Choroid plexus epithelial cell (primary cell): ENCODE measurements around the gene CYP27C1.

Source experiments
- DNase-seq: peaks from one replicate; pipeline ENCODE4 v3.0.0-alpha.2; 2010; ENCODE audit warnings: low read depth
- H3K4me3 ChIP-seq: 2 replicates; pipeline ENCODE4 v1.5.1; 2011; ENCODE audit warnings: low read depth, mild to moderate bottlenecking, control low read depth, low read length, moderate library complexity
- CTCF ChIP-seq: conservative IDR thresholded peaks from 2 replicates; pipeline ENCODE4 v1.5.1; 2011; ENCODE audit warnings: low read depth, mild to moderate bottlenecking, control low read depth, inconsistent platforms, low read length, moderate library complexity

CYP27C1 gene

DNA sequence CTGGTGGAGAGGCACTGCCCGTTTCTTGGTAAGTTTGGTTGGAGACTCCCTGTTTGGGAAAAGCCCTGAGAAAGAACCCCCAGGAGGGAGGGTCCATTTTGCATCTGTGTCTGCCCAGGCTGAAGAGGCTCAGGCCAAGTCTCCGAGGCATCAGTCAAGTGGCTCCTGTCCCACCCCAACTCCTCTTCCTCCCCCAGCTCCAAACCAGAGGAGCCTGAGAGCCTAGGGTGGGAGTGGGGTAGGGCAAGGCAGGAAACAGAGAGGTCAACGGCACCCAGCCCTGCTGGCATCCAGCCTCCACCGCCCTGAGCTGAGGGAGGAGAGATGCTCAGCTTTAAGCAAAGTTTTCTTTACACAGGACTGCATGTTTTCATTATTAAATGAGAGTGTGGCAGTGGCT lies 38.2 kb downstream of the CYP27C1 start:
- DNase-seq, result no peak
- no peak overlapping the region for H3K4me3 ChIP-seq
- TF ChIP-seq CTCF, result no peak

- DNase-seq, result peak; percentile 34
- TF ChIP-seq CTCF, result no peak
- H3K4me3 ChIP-seq, result no peak overlapping the region
Measured at GRCh38 chr2:127179766-127180165, 40.3 kb downstream of the CYP27C1 start.

- no peak for TF ChIP-seq CTCF
- H3K4me3 ChIP-seq, result no peak overlapping the region
- no peak for DNase-seq
Measured at GRCh38 chr2:127177617-127178263, 42.4 kb downstream of the CYP27C1 start.

- TF ChIP-seq CTCF, result no peak
- H3K4me3 ChIP-seq, result no peak overlapping the region
- no peak for DNase-seq
Measured at GRCh38 chr2:127176371-127177311, 43.5 kb downstream of the CYP27C1 start.

GRCh38 chr2:127175751-127176354 lies 44.2 kb downstream of the CYP27C1 start:
- no peak for TF ChIP-seq CTCF
- H3K4me3 ChIP-seq, result no peak overlapping the region
- no peak for DNase-seq

DNA sequence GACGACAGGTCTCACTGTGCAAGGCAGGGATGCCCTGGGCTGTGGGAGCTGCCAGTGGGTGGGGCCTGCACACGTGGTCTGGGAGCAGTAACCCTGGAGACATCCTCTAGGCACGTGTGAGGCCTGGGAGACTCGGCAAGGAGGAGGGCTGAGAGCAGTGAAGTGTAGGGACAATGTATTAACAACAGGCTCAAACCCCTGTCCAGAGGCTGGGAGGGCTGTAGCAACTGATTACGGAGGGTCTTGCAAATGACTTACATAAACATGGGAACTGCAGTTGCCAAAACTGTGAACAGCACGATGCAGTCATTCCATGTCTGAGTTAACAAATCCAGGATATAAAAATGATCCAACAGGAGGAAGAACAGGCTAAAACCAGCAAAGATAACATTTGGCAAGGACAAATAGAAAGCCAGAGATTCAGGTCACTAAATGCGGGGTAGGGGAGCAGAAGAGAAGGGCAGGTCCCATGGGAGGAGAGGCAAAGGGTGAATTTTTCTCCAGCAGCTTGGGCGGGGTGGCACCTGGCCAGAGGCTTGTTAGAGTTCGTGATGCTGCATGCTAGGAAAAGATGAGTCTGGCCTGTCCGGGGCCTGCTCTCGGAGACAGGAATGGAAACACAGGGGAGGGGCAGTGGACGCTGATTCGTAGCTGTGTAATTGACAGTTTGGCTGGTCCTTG lies 44.9 kb downstream of the CYP27C1 start:
- no peak for TF ChIP-seq CTCF
- H3K4me3 ChIP-seq, result no peak overlapping the region
- peak; percentile 28 for DNase-seq
